ENCODE data around the gene ZYG11B.

DNA sequence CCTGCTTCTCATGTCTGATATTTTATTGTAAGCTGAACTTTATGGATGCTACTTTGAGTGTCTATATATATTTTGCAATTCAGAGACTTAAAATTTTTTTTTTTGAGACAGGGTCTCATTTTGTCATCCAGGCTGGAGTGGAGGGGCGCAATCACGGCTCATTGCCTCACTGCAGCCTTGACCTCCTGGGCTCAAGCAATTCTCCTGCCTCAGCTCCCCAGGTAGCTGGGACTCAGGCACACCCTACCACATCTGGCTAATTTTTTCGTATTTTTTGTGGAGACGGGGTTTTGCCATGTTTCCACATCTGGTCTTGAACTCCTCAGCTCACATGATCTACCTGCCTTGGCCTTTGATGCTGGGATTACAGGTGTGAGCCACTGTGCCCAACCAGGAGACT lies 124.7 kb downstream of the ZYG11B start:
- TF ChIP-seq, protein P1, sequence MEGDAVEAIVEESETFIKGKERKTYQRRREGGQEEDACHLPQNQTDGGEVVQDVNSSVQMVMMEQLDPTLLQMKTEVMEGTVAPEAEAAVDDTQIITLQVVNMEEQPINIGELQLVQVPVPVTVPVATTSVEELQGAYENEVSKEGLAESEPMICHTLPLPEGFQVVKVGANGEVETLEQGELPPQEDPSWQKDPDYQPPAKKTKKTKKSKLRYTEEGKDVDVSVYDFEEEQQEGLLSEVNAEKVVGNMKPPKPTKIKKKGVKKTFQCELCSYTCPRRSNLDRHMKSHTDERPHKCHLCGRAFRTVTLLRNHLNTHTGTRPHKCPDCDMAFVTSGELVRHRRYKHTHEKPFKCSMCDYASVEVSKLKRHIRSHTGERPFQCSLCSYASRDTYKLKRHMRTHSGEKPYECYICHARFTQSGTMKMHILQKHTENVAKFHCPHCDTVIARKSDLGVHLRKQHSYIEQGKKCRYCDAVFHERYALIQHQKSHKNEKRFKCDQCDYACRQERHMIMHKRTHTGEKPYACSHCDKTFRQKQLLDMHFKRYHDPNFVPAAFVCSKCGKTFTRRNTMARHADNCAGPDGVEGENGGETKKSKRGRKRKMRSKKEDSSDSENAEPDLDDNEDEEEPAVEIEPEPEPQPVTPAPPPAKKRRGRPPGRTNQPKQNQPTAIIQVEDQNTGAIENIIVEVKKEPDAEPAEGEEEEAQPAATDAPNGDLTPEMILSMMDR (IDR thresholded peaks at IDR 0.05) = no peak
- no peak for TF ChIP-seq EP300 (IDR thresholded peaks at IDR 0.05)

All from gastroesophageal sphincter (tissue), 3 donors.